GM19372 (cell line): Measurements from ENCODE around the gene CD248.
A peak's percentile ranks its signal among the peaks of the same experiment; 100 is the strongest.
"Not testable (repeated sequence)": the region's sequence is repeated elsewhere in the genome, so short reads cannot be mapped to it uniquely, and the experiment has no call there.

Experiments
- ATAC-seq: cut with Tn5 transposase; IDR thresholded peaks from one replicate; pipeline ENCODE4 v1.9.1; 2021; ENCODE audit warnings: mild to moderate bottlenecking, low read depth, moderate library complexity; ENCODE audit not compliant: unreplicated experiment

Gene CD248, protein sequence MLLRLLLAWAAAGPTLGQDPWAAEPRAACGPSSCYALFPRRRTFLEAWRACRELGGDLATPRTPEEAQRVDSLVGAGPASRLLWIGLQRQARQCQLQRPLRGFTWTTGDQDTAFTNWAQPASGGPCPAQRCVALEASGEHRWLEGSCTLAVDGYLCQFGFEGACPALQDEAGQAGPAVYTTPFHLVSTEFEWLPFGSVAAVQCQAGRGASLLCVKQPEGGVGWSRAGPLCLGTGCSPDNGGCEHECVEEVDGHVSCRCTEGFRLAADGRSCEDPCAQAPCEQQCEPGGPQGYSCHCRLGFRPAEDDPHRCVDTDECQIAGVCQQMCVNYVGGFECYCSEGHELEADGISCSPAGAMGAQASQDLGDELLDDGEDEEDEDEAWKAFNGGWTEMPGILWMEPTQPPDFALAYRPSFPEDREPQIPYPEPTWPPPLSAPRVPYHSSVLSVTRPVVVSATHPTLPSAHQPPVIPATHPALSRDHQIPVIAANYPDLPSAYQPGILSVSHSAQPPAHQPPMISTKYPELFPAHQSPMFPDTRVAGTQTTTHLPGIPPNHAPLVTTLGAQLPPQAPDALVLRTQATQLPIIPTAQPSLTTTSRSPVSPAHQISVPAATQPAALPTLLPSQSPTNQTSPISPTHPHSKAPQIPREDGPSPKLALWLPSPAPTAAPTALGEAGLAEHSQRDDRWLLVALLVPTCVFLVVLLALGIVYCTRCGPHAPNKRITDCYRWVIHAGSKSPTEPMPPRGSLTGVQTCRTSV

DNA sequence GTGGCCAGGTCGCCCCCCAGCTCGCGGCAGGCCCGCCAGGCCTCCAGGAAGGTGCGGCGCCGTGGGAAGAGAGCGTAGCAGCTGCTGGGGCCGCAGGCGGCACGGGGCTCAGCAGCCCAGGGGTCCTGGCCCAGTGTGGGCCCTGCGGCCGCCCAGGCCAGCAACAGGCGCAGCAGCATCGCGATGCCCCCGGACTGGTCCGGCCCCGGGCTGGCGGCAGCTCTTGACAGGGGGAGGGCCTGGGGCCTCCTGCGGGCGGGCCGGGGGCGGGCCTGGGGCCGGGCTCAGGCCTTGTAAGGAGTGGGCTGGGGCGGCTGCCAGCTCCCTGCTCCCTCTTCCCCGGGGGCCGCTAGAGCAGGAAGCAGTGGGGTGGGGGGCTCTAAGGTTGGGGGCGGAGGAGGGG lies at the start of gene CD248:
CD248 (minus strand) TSS at position 196 of the 403 bp plus-strand sequence; CDS start at position 179, 17 bp downstream.
- no peak for ATAC-seq

DNA sequence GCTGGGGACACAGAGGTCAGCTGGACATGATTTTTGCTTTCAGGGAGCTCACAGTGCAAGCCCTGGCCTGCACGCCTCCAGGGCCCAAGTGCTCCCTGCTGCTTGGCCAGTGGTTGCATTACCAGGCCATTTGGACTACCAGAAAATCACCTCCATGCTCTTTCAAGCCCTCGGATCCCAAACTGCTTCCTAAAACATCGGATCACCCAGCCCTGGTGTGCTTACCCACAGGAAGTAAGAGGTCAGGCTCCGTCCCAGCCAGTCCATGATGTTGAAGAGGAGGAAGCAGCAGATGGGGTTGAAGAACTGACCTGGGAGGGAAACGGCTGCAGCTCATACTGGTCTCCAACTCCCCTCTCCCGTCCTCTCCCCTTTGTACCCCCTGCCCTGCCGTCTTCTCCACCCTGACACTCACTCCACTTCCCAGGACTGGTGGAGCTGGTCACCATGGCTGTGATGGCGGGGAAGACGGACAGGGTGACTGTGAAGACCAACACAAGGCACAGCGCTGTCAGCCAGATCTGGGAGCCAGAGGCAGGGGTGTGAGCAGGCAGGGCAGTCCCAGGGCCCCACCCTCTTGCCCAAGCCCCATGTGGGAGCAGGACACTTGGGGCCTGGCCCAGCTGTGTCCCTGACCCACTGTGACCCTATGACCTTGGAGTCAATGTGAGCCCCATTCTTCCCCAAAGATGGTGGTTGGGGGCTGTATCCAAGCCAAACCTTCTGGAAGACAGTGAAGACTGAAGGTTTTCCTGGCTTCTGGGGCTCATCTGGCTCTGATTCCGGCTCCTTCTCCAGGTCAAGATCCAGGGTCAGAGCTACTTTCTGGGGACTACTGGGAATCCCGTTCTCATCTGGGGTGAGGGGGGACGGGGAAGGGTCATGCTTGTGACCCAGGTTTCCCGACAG lies 49.1 kb upstream of the CD248 start:
- ATAC-seq: no peak

- no peak for ATAC-seq
Measured at GRCh38 chr11:66365166-66365565, 48.3 kb upstream of the CD248 start.

- ATAC-seq: no peak
Measured at GRCh38 chr11:66363805-66364535, 47.1 kb upstream of the CD248 start.

- ATAC-seq: no peak
Measured at GRCh38 chr11:66363187-66363601, 46.4 kb upstream of the CD248 start.

- no peak for ATAC-seq
Measured at GRCh38 chr11:66362481-66363147, 45.8 kb upstream of the CD248 start.

GRCh38 chr11:66361502-66361941 lies 44.7 kb upstream of the CD248 start:
- ATAC-seq: no peak

GRCh38 chr11:66360406-66361073 lies 43.7 kb upstream of the CD248 start:
- no peak for ATAC-seq

GRCh38 chr11:66359662-66360087 lies 42.8 kb upstream of the CD248 start:
- ATAC-seq: no peak

DNA sequence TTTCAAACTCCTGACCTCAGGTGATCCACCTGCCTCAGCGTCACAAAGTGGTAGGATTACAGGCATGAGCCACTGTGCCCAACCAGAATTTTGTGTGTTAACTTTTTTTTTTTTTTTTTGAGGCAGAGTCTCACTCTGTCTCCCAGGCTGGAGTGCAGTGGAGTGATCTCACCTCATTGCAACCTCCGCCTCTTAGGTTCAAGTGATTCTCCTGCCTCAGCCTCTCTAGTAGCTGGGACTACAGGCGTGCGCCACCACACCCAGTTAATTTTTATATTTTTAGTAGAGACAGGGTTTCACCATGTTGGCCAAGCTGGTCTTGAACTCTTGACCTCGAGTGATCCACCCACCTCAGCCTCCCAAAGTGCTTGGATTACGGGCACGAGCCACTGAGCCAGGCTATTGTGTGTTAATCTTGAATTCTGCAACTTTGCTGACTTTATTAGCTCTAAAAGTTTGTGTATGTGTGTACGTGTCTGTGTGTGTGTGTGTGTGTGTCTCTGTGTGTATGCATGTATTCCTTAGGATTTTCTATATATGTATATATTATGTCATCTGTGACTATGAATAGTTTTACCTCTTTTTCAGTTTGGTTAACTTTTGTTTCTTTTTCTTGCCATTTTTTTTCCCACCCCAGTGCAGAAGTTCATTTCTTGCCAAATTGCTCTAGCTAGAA lies 33.9 kb upstream of the CD248 start:
- ATAC-seq: not testable (repeated sequence)

DNA sequence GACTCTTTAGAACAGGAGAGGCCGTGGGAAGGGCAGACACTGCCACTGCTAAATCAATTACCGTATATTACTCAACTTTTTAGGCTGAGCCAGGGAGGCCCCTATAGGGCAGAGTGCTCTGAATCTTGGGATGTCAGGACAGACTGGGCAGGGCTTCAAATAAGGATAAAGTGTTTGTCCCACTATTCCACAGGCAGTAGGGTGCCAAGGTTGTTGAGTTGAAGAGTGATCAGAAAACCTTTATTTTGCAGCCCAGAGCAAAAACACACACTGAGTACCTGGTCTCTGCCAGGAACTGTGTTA lies 32.2 kb upstream of the CD248 start:
- no peak for ATAC-seq

DNA sequence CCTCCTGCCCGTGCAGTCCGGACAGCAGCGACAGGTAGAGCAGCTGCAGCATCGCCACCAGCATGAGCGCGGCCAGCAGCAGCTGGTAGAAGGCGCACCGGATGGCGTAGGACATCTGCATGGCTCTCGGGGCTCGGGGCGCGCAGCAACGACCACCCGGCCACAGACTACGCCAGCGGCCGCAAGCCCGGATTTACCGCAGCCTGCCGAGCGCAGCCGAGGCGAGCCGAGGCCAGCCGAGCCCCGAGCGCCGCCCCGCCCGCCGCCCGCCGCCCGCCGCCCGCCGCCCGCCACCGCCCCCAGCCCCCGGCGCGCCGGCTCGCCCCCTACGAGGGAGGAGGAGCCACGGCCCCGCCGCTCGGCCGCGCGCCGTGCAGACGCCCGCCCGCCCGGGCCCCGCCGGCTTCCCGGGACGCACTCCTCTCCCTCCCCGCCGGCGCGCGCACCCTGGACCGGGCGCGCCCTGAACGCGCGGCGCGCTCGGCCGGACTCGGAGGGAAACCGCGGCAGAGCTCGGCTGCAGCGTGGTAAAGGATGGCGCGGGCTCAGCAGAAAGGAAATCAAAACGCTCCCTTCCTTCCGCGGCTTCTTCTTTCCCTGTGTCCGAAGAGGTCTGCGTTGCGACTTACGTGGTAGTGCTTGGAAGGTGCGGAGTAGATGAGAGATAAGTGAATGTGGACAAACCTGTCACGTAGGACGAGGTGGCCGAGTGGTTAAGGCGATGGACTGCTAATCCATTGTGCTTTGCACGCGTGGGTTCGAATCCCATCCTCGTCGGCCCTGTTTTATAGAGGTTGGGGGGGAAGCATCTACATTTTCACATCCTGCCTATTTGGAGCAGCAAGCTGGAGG lies 30.8 kb upstream of the CD248 start, which contains the start of gene B4GAT1:
B4GAT1 (minus strand) TSS at position 205 of the 852 bp plus-strand sequence; CDS start at position 121, 84 bp downstream.
- ATAC-seq: no peak

DNA sequence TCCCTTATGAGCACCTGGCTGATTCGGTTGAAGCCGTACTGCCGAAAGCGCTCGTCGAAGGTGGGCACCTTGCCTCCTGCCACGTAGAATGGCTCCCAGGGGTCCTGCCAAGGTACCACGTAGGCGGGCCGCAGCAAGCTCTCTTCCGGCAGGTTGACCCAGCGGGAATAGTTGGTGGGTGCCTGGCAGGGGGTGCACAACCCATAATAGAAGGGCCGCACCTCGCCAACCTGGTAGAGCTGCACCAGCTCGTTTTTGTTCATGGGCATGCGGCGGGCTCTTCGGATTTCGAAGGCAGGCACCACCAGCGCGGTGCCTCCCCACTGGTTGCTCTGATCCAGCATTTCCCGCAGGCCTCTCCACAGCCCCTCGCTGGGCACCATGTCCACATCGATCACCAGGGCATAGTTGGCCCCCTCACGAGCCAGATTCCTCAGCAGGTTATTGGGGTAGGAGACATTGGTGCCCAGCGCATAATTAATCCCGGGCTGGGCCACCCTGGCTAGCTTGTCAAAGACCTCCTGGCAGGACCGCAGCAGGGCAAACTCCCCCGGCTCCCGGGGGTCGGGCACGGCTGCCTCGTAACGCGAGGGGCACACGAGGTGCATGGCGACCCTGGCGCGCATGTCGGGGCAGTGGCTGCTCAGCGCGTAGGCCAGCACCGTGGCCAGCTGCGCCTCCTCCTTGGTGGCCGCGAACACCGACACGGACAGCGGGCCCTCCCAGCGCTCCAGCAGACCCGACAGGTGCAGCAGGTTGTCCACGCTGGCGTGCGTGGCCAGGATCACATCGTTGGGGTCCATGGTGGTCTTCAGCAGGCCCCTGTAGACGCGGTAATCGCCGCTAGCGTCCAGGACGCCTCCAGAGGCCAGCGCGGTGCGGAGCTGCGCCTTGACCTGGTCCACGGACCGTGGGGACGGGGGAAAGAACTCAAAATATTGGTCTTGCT lies 29.9 kb upstream of the CD248 start:
- no peak for ATAC-seq

GRCh38 chr11:66345316-66345649 lies 28.4 kb upstream of the CD248 start:
- peak; percentile 6 for ATAC-seq

GRCh38 chr11:66344550-66345315 lies 27.9 kb upstream of the CD248 start, which contains the start of gene BRMS1:
Gene BRMS1, minus strand, starts transcription at chr11:66345104. Its CDS starts 2,870 bp downstream, at chr11:66342234.
- peak; percentile 74 for ATAC-seq

DNA sequence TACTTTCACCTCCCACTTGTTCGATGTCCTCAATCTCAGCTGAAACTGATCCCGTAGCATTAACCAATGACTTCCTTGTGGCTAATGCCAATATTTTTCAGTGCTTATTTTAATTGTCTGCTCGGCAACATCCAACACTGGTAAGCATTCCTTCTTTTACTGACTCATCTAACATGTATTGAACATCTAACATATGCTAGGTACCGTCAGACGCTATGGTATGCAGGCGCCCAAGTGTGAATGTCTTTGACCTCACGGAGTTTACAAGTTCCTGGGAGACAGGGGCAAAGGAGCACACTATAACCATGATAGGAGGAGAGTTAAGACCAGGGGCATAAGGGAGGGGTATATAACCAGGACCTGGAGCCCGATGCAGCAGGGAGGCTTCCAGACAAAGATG lies 26.3 kb upstream of the CD248 start:
- ATAC-seq: no peak
